ENCODE data around the gene BCS1L. TPM values are rescaled to one million over a fixed set of nuclear protein-coding genes. Genes with fewer than 3 reads are reported as not detected.

BCS1L gene, protein sequence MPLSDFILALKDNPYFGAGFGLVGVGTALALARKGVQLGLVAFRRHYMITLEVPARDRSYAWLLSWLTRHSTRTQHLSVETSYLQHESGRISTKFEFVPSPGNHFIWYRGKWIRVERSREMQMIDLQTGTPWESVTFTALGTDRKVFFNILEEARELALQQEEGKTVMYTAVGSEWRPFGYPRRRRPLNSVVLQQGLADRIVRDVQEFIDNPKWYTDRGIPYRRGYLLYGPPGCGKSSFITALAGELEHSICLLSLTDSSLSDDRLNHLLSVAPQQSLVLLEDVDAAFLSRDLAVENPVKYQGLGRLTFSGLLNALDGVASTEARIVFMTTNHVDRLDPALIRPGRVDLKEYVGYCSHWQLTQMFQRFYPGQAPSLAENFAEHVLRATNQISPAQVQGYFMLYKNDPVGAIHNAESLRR
- 51.7 TPM for polyA plus RNA-seq (2012; ENCODE audit: missing spikeins)

DNA sequence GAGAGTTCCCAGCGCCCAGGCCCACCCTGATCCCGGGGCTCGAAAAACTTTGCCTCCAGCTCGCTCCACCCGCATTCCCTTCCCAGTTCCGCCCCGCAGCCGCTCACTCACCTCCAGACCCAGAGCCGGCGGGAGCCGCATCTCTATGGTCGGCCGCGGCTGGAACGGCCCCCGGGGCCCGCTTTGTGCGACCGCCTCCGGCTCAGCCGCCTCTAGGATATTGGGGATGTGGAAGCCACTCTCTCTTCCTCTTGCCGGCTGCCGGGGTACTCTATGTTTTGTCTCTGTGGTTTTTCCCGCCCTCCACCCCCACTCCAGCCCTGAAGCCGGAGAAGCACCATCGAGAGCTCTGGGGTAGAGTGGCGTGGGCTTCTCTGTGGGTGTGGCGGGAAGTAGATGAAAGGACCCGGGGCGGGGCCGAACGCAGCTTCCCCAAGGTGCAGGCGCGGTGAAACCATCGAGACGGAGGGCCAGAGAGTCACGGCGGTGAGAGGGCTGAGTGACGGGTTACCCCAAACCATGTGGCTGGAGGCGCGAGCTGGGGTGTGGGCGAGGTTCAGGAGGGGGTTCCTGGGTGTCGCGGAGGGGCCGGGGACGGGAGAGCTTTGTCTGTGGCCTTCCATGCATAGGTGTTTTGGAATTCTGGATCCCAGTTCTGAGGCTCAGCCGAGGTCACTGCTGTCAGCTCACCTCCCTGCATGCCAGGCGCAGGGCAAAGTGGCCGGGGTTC, at the start of gene BCS1L, which contains the start of gene ZNF142:
TSS of gene BCS1L (plus strand) at position 426 of the 730 bp plus-strand sequence. CDS start 1,305 bp downstream, outside the sequence.
TSS of gene ZNF142 (minus strand) at position 366 of the 730 bp plus-strand sequence. CDS start 3,194 bp downstream, outside the sequence.
- peak; percentile 72 for TF ChIP-seq POLR2AphosphoS5 (IDR thresholded peaks at IDR 0.05; ENCODE audit: low read depth, low read length)
- peak; percentile 77; the same call in 1 of the 2 replicates for TF ChIP-seq POLR2A (IDR thresholded peaks at IDR 0.05; ENCODE audit: low read depth, low read length)
- 0 out of 2 replicates have a peak, but pooled peaks have one; percentile 52 for TF ChIP-seq TAF1 (IDR thresholded peaks at IDR 0.05; ENCODE audit: borderline replicate concordance, low read depth, low read length)
- peak; percentile 92 for DNase-seq (ENCODE audit: insufficient read length)
- FAIRE-seq, result peak; percentile 97

DNA sequence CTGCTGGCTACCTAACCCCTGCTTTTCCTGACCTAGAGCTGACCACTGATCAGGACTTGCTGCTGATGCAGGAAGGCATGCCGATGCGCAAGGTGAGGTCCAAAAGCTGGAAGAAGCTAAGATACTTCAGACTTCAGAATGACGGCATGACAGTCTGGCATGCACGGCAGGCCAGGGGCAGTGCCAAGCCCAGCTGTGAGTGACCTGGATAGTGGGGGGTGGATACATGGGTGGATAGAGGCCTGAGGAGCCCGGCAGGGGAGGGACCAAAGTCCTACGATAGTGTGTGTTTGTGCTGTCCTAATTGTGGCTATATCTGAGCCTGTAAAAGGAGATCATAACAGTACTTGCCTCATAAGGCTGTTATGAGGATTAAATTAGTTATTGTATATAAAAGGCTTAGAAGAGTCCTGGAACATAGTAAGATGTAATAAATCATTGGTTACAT, 43.6 kb upstream of the BCS1L start:
- TF ChIP-seq POLR2A (IDR thresholded peaks at IDR 0.05; ENCODE audit: low read depth, low read length) (no peak), TAF1 (IDR thresholded peaks at IDR 0.05; ENCODE audit: borderline replicate concordance, low read depth, low read length) (no peak), POLR2AphosphoS5 (IDR thresholded peaks at IDR 0.05; ENCODE audit: low read depth, low read length) (no peak)
- FAIRE-seq, result no peak

DNA sequence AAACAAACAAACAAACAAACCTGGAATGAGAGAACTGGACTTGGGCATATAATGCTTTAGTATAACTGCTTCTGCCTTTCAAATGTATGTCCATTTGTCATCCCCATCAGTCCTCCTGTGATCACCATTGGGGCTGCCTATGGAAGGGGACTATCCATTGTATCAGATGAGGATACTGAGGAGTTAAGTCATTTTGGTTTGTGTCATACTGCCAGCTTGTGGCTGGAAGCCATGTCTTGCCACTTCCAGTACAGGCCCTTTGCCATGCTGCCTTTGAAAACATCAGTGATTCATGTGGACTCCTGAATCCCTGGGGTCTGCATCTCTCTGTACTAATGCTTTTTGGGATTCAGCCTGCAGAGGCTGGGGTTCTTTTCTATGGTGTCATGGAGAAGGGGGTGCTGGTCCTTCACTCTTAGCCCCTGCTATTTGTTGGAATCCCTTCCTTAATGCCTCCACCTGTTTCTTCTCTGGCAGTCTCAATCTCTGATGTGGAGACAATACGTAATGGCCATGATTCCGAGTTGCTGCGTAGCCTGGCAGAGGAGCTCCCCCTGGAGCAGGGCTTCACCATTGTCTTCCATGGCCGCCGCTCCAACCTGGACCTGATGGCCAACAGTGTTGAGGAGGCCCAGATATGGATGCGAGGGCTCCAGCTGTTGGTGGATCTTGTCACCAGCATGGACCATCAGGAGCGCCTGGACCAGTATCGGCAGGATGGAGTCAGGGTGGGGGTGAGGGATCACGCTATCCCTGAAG, 41.2 kb upstream of the BCS1L start:
- no peak for TF ChIP-seq POLR2A (IDR thresholded peaks at IDR 0.05; ENCODE audit: low read depth, low read length)
- TF ChIP-seq POLR2AphosphoS5 (IDR thresholded peaks at IDR 0.05; ENCODE audit: low read depth, low read length), result no peak
- TF ChIP-seq TAF1 (IDR thresholded peaks at IDR 0.05; ENCODE audit: borderline replicate concordance, low read depth, low read length), result no peak
- no peak for DNase-seq (ENCODE audit: insufficient read length)
- no peak for FAIRE-seq

More for the DNA sequence above, 43.6 kb upstream of the BCS1L start:
- DNase-seq (ENCODE audit: insufficient read length), result no peak

DNA sequence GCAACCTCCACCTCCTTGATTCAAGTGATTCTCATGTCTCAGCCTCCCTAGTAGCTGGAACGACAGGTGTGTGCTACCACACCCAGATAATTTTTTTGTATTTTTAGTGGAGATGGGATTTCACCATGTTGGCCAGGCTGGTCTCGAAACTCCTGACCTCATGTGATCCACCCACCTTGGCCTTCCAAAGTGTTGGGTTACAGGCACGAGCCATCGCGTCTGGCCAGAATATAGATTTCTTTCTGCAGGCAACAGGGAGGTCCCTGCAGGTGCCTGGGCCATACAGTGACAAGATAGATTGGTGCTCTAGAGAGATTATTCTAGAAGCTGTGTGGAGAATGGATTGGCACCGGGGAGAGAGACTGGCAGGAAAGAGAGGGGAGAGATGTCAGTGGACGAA, 38.5 kb upstream of the BCS1L start:
- TF ChIP-seq POLR2A (IDR thresholded peaks at IDR 0.05; ENCODE audit: low read depth, low read length), result no peak
- no peak for TF ChIP-seq TAF1 (IDR thresholded peaks at IDR 0.05; ENCODE audit: borderline replicate concordance, low read depth, low read length)
- TF ChIP-seq POLR2AphosphoS5 (IDR thresholded peaks at IDR 0.05; ENCODE audit: low read depth, low read length), result no peak
- FAIRE-seq, result no peak

DNA sequence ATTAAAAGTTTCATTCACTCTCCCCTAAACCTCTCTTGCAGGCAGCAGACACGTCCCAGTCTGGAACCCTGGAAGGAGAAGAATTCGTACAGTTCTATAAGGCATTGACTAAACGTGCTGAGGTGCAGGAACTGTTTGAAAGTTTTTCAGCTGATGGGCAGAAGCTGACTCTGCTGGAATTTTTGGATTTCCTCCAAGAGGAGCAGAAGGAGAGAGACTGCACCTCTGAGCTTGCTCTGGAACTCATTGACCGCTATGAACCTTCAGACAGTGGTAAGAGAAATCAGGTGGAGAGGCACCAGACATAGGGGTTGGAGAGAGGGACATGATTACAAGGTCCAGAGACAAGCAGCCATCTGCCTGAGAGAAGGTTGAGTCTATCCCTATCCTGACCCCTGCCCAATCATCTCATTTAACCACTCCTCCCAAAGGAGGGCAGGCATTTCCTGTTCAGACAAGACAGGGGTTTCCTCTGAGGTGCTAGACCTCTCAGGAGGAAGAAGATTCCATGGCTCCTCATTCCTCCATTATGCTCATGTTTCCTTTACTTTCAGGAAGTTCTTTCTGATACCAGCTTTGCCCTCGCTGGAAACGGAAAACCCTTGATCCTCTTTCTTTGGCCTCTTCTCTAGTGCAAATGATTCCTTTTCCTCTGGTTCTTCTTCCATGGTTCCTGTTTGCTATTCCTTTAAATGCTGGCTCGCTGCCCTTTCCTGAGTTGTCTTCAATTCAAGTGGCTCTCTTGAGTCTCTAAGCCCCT, 36.7 kb upstream of the BCS1L start:
- FAIRE-seq (no peak), DNase-seq (ENCODE audit: insufficient read length) (no peak)
- TF ChIP-seq POLR2AphosphoS5 (IDR thresholded peaks at IDR 0.05; ENCODE audit: low read depth, low read length), result no peak
- no peak for TF ChIP-seq TAF1 (IDR thresholded peaks at IDR 0.05; ENCODE audit: borderline replicate concordance, low read depth, low read length)
- no peak for TF ChIP-seq POLR2A (IDR thresholded peaks at IDR 0.05; ENCODE audit: low read depth, low read length)

More for the DNA sequence above, 38.5 kb upstream of the BCS1L start:
- no peak for DNase-seq (ENCODE audit: insufficient read length)

DNA sequence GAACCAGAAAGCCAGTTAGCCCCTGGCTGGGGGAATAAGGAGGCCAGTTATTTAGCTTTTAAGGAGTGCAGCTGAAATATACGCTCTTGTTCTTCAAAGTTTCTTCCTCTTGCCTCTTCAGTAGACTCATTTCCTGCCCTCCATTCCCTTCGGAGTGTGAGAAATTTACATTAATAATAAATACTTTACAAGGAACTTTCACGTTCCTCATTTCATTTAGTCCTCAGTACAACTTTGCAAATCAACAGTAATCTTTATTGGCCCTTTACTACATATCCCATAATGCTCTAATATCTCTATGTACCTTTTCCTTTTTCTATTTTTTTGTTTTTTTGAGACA, 36.1 kb upstream of the BCS1L start:
- DNase-seq (ENCODE audit: insufficient read length) (no peak), FAIRE-seq (no peak)
- TF ChIP-seq POLR2A (IDR thresholded peaks at IDR 0.05; ENCODE audit: low read depth, low read length) (no peak), POLR2AphosphoS5 (IDR thresholded peaks at IDR 0.05; ENCODE audit: low read depth, low read length) (no peak), TAF1 (IDR thresholded peaks at IDR 0.05; ENCODE audit: borderline replicate concordance, low read depth, low read length) (no peak)

DNA sequence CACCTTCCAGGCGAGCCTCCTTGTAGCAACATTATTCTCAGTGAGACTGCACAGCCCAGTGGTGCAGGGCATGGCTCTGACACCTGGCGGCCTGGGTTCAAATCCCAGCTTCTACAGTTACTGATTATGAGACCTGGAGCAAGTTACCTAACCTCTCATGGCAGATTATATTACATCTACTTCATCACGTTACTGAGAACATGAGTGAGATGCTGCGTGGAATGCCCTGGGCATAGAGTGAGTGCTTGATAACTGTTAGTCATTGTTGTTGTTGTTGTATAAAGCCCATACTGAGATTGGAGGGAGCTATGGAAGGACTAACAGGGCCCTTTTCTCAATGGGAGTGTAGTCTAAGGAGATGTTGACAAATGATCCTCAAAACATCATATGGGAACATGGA, 33.1 kb upstream of the BCS1L start:
- DNase-seq (ENCODE audit: insufficient read length) (no peak), FAIRE-seq (no peak)
- TF ChIP-seq TAF1 (IDR thresholded peaks at IDR 0.05; ENCODE audit: borderline replicate concordance, low read depth, low read length), result no peak

DNA sequence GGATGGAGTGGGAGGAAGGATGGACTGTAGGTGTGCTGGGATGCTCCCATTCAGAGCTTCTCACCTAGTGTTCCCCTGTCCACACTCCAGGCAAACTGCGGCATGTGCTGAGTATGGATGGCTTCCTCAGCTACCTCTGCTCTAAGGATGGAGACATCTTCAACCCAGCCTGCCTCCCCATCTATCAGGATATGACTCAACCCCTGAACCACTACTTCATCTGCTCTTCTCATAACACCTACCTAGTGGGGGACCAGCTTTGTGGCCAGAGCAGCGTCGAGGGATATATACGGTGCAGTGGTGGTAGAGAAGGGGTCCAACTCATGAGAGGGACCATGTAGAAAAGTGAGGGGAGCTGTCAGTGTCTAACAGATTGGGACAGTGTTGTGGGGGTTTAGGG, 31.5 kb upstream of the BCS1L start:
- no peak for DNase-seq (ENCODE audit: insufficient read length)
- FAIRE-seq, result no peak
- no peak for TF ChIP-seq POLR2A (IDR thresholded peaks at IDR 0.05; ENCODE audit: low read depth, low read length)
- no peak for TF ChIP-seq POLR2AphosphoS5 (IDR thresholded peaks at IDR 0.05; ENCODE audit: low read depth, low read length)
- TF ChIP-seq TAF1 (IDR thresholded peaks at IDR 0.05; ENCODE audit: borderline replicate concordance, low read depth, low read length), result no peak

DNA sequence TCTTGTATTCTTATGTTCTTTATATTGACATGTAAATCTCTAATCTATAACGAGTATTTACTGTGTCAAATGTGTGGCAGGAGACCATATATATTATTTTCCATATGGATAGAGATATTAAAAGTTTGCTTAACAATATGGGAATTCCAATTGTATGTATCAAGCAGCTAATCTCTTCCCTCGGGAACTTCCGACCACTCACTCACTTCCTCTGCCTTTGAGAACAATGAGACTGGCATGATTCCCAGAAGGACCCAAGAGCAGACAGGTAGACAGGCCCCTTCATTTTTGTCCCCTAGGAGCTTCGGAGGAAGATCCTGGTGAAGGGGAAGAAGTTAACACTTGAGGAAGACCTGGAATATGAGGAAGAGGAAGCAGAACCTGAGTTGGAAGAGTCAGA, 27.6 kb upstream of the BCS1L start:
- no peak for FAIRE-seq

DNA sequence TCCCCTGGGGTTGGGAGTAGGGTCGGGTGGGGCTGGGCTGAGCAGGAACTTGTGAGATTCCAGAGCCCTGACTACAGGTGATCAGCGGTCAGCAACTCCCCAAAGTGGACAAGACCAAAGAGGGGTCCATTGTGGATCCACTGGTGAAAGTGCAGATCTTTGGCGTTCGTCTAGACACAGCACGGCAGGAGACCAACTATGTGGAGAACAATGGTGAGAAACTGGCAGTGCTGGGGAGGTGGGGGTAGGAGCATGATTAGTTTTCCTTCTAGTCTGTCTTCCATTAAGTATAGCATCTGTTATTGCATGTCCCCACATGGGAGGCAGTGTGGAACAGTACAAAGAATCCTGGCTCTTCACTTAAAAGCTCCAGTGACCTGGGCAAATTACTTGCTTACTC, 23.8 kb upstream of the BCS1L start:
- FAIRE-seq (no peak), DNase-seq (ENCODE audit: insufficient read length) (no peak)
- TF ChIP-seq TAF1 (IDR thresholded peaks at IDR 0.05; ENCODE audit: borderline replicate concordance, low read depth, low read length) (no peak), POLR2AphosphoS5 (IDR thresholded peaks at IDR 0.05; ENCODE audit: low read depth, low read length) (no peak), POLR2A (IDR thresholded peaks at IDR 0.05; ENCODE audit: low read depth, low read length) (no peak)

More for the DNA sequence above, 27.6 kb upstream of the BCS1L start:
- no peak for DNase-seq (ENCODE audit: insufficient read length)
- TF ChIP-seq POLR2AphosphoS5 (IDR thresholded peaks at IDR 0.05; ENCODE audit: low read depth, low read length), result no peak
- TF ChIP-seq TAF1 (IDR thresholded peaks at IDR 0.05; ENCODE audit: borderline replicate concordance, low read depth, low read length), result no peak
- TF ChIP-seq POLR2A (IDR thresholded peaks at IDR 0.05; ENCODE audit: low read depth, low read length), result no peak
